HG02943 (cell line): ENCODE data around the gene OR2A5.
"Not testable (repeated sequence)": the region's sequence is repeated elsewhere in the genome, so short reads cannot be mapped to it uniquely, and the experiment has no call there.

Experiments used
- ATAC-seq: cut with Tn5 transposase; IDR thresholded peaks from one replicate; pipeline ENCODE4 v1.9.1; 2021; ENCODE audit warnings: mild to moderate bottlenecking, low read depth, moderate library complexity; ENCODE audit not compliant: unreplicated experiment

OR2A5 gene, protein sequence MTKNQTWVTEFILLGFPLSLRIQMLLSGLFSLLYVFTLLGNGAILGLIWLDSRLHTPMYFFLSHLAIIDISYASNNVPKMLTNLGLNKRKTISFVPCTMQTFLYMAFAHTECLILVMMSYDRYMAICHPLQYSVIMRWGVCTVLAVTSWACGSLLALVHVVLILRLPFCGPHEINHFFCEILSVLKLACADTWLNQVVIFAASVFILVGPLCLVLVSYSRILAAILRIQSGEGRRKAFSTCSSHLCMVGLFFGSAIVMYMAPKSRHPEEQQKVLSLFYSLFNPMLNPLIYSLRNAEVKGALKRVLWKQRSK

DNA sequence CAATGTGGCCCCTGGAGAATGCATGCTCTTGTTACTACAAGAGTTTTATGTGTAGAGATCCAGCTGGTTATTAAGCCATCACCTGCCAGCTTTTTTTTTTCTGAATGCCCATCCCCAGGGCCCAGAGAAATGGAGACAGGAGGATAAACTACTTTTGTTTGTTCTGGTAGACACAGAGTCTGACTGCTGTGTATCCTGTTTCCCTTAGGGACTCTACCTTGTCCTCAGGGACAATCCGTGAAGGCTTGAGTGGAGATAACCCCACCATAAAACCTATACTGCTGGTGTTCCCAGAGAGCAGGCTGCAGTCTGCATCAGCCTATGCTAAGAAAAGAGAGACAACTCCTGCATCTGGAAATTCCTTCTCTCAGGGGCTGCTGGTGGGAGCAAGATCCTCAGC is at the start of gene OR2A5:
Gene OR2A5, plus strand, starts transcription at position 301 of the 400 bp plus-strand sequence. CDS start 1,454 bp downstream, outside the sequence.
- no peak for ATAC-seq

DNA sequence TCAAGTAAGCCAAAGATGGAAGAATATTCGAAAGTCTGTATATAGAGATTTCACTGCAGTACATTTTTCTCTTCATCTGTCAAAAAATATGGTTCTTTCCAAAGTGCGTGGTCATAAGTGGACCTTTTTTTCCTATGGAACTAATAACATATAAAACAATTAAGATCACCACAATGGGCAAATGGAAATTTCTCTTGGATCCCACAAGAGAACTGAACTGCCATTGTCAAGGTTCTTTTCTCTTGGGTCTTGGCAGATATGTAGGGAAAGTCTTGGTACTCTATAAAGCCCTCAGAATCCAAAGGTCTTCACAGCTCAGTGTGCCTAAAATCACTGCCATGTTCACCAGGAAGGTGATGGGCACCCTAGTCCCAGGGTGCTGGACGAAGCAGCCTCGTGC is 48.7 kb upstream of the OR2A5 start, which contains the start of gene OR6B1:
Gene OR6B1, plus strand, starts transcription at position 301 of the 400 bp plus-strand sequence. CDS start 3,677 bp downstream, outside the sequence.
- ATAC-seq = no peak

DNA sequence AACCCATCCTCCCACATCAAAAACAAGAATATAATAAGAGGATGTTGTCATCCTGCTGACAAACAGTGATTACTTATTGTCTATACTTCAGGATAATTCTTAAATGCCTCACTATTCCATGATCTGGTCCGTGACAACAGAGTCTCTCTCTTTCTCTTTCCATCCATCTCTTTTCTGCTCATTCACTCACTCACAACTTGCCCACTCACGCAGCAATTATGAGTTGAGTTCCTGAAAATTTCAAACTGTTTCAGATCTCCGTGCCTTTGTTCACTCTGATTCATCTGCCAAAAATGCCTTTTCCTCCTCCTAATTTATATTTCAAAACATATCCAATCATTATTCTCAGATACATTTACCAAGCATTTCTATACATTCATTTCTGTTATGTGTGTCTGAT is 47.2 kb upstream of the OR2A5 start:
- no peak for ATAC-seq

DNA sequence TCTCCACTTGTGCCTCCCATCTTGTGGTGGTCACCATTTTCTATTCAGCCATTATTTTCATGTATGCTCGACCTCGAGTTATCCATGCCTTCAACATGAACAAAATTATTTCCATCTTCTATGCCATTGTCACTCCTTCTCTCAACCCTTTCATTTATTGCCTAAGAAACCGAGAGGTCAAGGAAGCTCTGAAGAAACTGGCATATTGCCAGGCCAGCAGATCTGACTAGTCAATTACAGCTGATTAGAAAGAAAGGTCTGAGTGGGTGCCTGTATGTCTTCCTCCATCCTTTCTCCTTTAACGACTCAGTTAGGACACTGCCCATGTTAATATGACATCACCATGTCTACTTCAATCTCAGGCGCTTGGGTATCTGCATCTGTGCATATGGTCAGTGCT is 44.0 kb upstream of the OR2A5 start:
- ATAC-seq = no peak

DNA sequence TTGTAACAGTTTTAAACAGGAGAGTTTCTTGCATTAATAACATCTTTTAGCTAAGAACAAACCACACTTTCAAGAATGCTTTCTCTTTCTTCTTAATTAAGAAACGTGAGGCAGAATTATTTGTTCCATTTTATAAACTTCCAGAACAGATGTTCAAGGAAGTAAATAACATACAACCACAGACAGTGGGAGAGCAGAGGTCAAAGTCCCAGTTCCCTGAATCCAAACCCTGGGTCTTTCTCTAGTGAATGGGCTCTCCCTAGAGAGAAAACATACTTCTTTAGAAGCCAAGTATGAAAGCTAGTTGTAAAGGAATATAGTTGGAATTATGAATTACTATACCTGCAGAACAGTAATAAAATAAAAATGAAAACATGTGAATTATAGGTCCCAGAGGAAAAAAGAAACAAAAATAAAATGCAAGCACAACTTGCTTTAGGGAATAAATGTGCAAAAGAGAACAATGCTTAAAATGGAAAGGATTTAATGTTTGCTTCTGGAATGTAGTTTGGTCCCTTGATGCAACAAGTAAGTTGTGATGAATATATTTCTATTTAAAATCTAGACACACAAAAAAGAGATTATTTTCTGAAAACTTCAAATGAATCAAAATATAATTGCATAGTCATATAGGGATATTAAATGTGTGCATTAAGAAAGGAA is 42.6 kb upstream of the OR2A5 start:
- ATAC-seq = no peak

DNA sequence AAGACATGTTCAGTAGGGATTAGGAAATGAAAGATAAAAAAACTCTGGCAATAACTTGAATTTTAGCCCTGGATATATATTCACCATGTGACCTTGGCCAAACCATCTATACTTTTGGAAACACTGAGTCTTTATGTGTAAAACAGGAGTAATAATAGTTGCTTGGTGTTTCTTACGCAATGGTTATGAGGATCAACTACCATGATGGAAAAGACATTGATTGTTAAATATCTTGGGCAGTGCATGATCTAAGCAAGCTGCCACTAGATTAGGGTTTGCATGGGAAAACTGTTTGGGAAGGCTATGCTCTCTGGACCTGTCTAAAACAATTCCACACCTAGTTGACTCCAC is 42.1 kb upstream of the OR2A5 start:
- ATAC-seq = no peak

DNA sequence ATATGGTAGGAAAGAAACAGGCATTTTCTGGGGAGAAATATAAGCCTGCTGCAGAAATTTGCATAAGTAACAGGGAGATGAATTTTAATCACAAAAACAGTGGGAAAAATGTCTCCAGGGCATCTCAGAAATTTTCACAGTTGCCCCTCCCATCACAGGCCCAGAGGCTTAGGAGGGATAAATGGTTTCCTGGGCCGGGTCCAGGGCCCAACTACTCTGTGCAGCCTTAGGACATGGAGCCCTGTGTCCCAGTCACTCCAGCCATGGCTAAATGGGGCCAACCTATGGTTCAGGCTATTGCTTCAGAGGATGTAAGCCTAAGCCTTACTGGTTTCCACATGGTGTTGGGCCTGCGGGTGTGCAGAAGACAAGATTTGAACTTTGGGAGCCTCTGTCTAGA is 39.4 kb upstream of the OR2A5 start:
- ATAC-seq = no peak

DNA sequence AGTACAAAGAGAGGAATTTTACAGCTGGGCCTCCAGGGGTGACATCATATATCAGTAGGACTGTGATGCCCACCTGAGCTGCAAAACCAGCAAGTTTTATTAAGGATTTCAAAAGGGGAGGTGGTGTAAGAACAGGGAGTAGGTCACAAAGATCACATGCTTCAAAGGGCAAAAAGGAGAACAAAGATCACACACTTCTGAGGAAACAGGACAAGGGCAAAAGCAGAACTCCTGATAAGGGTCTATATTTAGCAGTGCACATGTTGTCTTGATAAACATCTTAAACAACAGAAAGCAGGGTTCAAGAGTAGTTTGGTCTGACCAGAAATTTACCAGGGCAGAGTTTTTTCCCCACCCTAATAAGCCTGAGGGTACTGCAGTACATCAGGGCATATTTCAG is 38.7 kb upstream of the OR2A5 start:
- ATAC-seq = not testable (repeated sequence)

DNA sequence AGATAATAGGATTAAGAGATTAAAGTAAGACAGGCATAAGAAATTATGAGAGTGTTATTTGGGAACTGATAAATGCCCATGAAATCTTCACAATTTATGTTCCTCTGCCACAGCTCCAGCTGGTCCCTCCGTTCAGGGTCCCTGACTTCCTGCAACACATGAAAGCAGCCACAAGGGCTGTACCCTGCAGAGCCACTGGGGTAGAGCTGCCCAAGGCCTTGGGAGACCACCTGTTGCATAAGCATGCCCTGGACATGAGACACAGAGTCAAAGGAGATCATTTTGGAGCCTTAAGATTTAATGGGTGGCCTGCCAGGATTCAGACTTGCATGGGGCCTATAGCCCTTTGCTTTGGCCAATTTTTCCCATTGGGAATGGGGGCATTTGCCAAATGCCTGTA is 37.9 kb upstream of the OR2A5 start:
- not testable (repeated sequence) for ATAC-seq

DNA sequence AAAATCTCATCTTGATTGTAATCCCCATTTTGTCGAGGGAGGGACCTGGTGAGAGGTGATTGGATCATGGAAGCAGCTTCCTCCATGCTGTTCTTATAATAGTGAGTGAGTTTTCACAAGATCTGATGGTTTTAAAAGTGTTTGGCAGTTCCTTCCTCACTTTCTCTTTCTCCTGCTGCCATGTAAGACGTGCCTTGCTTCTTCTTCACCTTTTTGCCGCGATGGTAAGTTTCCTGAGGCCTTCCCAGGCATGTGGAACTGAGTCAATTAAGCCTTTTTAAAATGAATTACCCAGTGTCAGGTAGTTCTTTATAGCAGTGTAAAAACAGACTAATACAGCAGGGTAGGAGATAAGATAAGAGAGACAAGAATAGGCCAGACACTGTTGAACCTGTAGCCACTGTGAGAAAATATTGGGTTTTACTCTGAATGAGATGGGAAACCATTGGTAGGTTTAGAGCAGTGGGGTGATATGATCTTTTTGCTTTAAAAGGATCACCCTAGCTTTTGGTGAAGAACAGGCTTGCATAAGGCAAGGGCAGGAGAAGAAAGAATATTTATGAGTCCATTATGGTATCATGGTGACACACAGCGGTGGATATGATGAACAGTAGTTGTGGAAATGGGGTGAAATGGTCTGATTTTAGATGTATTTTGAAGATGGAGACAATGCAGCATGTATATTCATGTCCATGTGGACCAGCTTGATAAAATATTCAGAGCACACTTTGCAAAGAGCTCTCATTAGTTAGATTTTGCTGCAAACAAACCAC is 37.1 kb upstream of the OR2A5 start:
- no peak for ATAC-seq

DNA sequence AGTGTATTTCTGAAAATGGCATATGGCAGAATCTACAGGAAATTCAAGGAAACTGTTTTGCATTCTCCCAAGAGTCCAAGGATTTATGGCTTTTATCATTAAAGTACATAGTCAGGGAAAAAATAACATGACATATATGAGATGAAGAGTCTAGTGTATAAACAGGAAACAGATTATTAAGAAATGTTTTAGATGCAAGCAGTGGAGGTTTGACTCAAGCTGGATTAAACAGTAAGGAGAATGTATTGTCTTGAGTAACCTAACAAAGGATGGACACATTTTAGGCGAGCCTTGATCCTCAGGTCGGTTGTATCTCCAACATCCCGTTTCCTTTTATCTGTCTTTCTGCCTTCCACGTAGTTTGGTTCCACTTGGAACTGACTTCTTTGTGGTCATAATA is 30.7 kb upstream of the OR2A5 start:
- no peak for ATAC-seq

DNA sequence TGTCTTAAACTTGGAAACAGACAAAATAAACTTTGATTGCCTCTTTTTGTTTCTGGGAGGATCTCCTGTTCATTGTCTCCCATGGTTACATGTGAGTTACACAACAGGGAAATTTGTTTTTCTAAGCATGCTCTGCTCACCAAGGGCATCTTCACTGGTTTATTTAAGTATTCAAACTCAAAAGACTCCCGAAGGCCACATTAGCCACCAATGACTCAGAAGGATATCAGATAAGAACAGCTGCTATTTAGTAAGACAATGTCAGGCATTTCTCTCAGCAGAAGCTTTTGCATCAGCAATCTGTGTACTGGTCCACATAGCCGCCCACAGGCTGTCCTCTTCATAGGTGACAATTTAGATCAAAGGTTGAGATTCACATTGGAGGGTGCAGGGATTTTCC is 29.3 kb upstream of the OR2A5 start:
- ATAC-seq = no peak

DNA sequence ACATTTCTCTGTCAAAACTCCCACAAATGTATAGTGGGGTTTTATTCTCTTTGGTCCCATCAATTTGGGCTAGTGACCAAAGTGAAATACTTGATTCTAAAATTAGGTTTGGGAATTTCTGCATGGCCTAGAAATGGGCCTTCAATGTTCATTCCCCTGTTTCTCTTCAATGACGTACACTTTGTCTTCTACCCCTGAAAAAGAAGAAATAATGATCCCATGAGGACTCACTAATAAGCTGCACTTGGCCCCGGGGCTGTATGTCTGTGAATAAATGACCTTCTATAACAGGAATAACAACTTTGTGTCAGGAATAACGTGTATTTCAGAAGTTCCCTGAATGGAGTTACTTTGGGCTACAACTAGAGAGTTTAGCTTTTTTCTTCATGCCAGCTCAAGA is 28.4 kb upstream of the OR2A5 start:
- no peak for ATAC-seq

DNA sequence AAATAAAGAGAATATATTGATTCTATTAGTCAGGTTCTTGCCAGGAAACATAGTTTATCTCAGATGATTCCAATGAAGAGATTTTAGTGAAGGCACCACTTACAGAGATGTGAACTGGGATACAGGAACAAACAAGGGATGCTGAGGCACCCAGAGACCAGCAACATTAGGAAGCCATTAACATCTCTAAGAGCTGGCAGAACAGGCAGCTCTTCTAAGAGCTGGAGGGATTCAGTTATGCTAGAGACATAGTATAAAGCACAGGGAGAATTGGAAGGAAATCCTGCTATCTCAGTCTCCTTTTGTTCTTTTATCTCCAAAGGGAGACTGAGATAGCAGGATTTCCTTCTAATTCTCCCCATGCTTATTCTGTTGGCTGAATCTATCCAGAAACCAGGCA is 26.6 kb upstream of the OR2A5 start:
- no peak for ATAC-seq

DNA sequence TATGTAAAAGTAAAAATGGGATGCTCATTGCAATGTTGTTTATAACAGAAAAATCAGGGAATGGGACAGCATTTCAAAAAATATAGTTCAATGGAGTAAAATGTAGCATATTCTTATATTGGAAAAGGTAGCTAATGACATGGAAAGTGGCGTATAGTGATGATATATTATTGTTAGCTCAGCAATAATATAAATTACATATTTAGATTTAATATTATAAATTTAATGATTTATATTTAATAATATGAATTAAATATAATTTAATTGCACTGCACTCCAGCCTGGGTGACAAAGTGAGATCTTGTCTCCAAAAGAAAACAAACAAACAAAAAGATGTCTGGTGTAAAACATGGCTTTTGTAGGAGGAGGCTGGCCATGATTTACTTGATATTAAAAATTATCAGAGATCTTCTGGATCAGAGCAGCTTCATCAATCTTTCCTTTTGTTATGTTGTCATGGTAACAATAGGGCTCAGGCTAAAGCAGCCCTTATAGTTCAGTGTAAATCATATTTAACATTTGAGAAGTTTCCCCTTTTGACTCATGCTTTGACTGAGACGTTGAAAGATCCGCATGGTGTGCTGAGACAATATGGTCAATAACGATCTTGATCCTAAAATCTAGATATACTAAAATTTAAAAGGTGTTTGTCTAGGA is 25.4 kb upstream of the OR2A5 start:
- ATAC-seq = no peak

DNA sequence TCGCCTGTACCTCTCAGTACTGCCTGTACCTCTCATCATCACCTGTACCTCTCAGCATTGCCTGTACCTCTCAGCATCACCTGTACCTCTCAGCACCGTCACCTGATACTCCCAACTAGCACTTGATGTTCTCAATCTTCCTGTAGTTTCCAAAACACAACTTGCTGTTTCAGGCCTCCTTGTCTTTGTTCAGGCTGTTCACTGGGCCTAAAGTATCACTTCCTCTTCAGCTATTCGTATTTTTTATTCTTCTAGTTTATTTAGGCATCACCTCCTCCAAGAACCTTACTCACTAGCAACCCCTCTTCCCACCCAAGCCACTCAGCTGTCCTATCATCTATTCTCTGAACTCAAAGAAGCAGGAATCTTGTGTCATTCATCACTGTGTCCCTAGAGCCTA is 24.5 kb upstream of the OR2A5 start:
- ATAC-seq = no peak

DNA sequence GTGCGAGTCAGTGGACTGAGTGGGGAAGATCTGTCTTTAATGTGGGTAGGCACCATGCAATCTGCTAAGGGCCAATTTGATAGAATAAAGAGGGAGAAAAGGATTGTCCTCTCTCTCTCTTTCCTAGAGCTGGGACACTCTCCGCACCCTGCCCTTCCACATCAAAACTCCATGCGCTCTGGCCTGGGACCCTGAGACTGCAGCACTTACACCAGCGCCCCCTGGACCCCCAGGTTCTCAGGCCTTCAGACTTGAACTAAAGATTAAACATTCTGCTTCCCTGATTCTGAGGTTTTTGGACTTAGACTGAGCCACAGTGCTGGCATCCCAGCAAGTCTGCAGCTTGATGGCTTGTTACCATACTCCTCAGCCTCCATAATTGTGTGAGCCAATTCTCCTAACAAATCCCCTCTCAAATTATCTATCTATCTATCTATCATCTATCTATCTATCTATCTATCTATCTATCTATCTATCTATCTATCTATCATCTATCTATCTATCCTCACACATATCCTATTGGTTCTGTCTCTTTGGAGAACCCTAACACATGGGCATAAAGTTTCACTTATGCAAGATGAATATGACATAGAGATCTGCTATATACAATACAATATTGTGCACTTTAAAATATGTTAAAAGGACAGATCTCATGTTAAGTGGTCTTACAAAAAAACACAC is 22.4 kb upstream of the OR2A5 start:
- ATAC-seq = no peak

DNA sequence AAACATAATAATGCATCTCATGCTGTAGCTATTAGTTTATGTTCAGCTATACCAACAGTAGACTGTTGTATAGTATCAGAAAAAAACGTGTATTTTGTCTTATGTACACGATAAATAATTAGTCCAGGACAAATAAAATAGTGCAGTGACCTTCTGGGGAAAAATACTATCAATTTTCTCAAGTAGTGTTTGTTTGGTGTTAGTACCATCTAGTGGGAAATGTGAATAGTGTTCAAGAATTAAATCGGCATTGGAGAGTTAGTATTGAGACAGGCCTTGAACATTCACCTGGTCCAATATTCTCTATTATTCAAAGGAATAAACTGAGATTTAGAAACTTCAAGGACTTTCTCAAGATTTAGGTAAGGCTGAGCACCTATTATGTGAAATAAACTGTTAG is 21.7 kb upstream of the OR2A5 start:
- no peak for ATAC-seq

DNA sequence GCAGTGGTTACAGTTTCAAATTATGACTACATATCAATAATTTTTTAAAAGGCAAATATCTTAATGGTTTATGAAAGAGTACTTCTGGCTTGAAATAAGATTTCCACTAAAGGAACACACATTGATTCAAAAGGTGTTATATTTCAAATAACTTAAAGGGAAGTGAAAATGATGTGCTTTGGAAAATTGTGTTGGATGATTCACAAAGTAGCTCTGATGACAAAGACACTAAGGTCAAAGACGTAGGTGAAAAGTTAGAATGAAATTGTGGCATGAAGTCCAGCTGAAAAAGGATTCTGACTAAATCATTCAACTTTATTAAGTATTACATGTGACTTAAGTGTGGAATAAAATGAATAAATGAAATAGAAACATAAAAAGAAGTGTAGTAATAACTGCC is 20.8 kb upstream of the OR2A5 start:
- ATAC-seq = no peak

DNA sequence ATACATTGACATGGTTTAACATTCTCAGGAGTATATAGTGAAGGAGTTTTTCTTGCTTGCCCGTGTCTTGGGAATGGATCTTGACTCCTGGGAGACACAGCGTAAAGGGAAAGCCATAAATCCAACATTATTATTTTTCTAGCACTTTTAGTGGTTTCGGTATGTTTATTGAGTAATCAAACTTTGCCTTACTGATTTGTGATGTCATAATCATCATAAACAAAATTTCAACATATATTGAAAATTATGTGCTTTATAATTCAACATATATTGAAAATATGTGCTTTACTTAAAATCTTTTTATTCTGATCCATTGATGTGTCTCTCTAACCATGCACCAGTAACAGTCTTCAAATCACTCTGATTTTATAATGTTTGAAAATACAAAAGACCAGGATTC is 20.2 kb upstream of the OR2A5 start:
- ATAC-seq = no peak
